Skeletal muscle tissue (tissue), 4 donors: ENCODE data around the gene MRPL12. TPM values are rescaled to one million over a fixed set of nuclear protein-coding genes. Genes with fewer than 3 reads are reported as not detected.

Source experiments
- H3K27ac ChIP-seq: one replicate; pipeline ENCODE4 v1.7.0; 2013; ENCODE audit warnings: mild to moderate bottlenecking, low read depth, low read length, inconsistent platforms
- H3K27me3 ChIP-seq, 3 donors: one replicate each; pipeline ENCODE4 v1.7.0; 2013; ENCODE audit warnings: low read length in 3 of 3; ENCODE audit not compliant: control insufficient read depth in 3 of 3, insufficient read depth in 3 of 3
- H3K36me3 ChIP-seq, 3 donors: one replicate each; pipeline ENCODE4 v1.7.0; 2013; ENCODE audit warnings: low read length in 3 of 3; ENCODE audit not compliant: control insufficient read depth in 3 of 3, insufficient read depth in 3 of 3
- H3K4me1 ChIP-seq, 3 donors: one replicate each; pipeline ENCODE4 v1.7.0; 2013; ENCODE audit warnings: low read length in 3 of 3, mild to moderate bottlenecking in 3 of 3; ENCODE audit not compliant: control insufficient read depth in 3 of 3, insufficient read depth in 3 of 3
- H3K4me3 ChIP-seq, 3 donors: one replicate each; pipeline ENCODE4 v1.7.0; 2013; ENCODE audit warnings: low read length in 3 of 3
- H3K9ac ChIP-seq, 3 donors: one replicate each; pipeline ENCODE4 v1.7.0; 2013; ENCODE audit warnings: low read length in 3 of 3, mild to moderate bottlenecking in 3 of 3, moderate library complexity in 2 of 3, low read depth in 1 of 3
- H3K9me3 ChIP-seq, 3 donors: one replicate each; pipeline ENCODE4 v1.7.0; 2013; ENCODE audit warnings: low read length in 3 of 3; ENCODE audit not compliant: control insufficient read depth in 3 of 3
- total RNA-seq: library from RNA; depleted of rRNA; stranded (reverse); fragments of >200 nt; gene quantifications from one replicate; pipeline ENCODE4 v1.2.3, GENCODE V29; 2014
- donor health status: Osteomylitis.

The MRPL12 gene
- total RNA-seq, 1 donor from 2014 or later = 4.7 TPM

DNA sequence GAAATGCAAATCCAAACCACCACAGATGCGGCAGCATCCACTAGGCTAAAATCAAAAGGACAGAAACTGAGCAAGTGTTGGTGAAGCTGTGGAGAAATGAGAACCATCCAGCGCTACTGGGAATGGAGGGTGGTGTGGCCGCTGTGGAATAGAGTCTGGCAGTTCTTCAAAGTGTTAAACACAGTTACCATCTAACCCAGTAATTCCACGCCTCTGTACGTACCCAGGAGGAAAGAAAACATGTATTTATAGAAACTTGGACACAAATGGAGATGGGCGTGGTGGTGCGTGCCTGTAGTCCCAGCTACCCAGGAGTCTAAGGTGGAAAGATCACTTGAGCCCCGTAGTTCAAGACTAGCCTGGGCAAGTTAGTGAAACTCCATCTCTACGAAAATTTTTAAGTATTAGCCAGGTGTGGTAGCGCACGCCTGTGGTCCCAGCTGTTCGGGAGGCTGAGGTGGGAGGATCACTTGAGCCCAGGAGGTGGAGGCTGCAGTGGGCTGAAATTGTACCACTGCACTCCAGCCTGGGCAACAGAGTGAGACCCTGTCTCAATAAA lies 20.6 kb downstream of the MRPL12 start:
- Histone ChIP-seq H3K27me3 (peaks cover 0 to 10% (median 4%) of the 10 kb centered on the region in 3 donors), H3K36me3 (no peaks in the 10 kb centered on the region), H3K4me1 (peaks cover 4 to 21% (median 15%) of the 10 kb centered on the region in 3 donors), H3K4me3 (no peak overlapping the region), H3K27ac (no peak overlapping the region), H3K9ac (no peak overlapping the region), H3K9me3 (no peaks in the 10 kb centered on the region)

DNA sequence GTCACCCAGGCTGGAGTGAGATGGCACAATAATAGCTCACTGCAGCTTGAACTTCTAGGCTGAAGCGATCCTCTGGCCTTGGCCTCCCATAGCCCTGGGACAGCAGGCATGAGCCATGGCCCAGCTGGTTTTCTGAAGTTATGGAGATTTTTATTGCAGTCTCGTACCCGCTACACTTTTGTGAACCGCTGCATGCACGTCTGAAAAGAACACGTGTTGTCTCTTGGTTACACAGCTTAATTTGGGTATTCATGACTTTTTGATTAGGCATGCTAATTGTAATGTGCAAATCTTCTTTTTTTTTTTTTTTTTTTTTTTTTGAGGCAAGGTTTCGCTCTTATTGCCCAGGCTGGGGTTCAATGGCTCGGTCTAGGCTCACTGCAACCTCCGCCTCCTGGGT lies 22.3 kb downstream of the MRPL12 start:
- H3K27me3 ChIP-seq = peaks cover 0 to 14% (median 4%) of the 10 kb centered on the region in 3 donors
- H3K9ac ChIP-seq = no peak overlapping the region
- peaks cover 4 to 21% (median 15%) of the 10 kb centered on the region in 3 donors for H3K4me1 ChIP-seq
- no peaks in the 10 kb centered on the region for H3K9me3 ChIP-seq
- no peak overlapping the region for H3K4me3 ChIP-seq
- no peaks in the 10 kb centered on the region for H3K36me3 ChIP-seq
- no peak overlapping the region for H3K27ac ChIP-seq

DNA sequence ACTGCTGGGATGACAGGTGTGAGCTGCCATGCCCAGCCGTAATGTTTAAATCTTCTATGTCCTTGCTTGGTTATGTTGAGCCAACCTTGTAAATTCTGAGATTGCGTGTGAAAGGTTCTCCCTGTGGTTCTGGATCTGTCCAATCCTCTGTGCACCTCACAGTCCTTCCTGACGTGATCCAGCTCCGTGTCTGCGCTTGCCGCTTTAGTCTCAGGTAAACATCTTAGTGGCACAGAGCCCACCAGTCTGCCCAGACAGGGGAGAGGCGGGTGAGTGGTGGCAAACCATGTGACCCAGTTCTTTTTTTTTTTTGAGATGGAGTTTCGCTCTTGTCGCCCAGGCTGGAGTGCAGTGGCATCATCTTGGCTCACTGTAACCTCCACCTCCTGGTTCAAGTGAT lies 22.8 kb downstream of the MRPL12 start:
- no peaks in the 10 kb centered on the region for H3K9me3 ChIP-seq
- peaks cover 4 to 21% (median 15%) of the 10 kb centered on the region in 3 donors for H3K4me1 ChIP-seq
- no peak overlapping the region for H3K27ac ChIP-seq
- no peak overlapping the region for H3K4me3 ChIP-seq
- H3K9ac ChIP-seq = no peak overlapping the region
- no peaks in the 10 kb centered on the region for H3K36me3 ChIP-seq
- peaks cover 1 to 20% (median 4%) of the 10 kb centered on the region in 3 donors for H3K27me3 ChIP-seq

DNA sequence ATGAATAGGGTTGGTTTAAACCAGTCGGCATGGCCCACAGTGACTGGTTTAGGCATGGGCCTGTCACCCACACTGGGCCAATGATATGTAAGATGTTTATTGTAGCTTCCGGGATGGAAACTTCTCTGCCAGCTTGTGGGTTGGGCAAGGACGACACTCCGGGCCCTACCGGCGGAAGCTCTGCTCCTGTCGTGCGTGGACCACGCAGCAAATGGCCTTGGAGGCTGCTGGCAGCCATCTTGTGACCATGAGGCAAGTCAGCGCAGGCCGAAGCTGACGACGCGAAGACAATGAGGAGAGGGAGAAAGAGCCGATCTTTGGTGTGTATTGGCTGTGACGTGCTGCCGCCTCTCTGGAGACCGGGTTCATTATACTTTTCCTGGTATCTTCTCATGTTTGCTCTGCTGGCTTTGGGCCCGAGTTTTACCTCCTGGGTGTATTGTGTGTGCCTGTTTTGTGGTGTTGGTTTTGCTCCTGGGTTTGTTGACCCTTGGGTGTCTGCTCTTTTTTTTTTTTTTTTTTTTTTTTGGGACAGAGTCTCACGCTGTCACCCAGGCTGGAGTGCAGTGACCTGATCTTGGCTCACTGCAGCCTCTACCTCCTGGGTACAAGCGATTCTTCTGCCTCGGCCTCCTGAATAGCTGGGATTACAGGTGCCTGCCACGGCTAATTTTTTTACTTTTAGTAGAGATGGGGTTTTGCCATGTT lies 24.3 kb downstream of the MRPL12 start:
- H3K4me1 ChIP-seq = peaks cover under 1 to 11% (median 8%) of the 10 kb centered on the region in 3 donors
- peaks cover 4 to 24% (median 9%) of the 10 kb centered on the region in 3 donors for H3K27me3 ChIP-seq
- no peaks in the 10 kb centered on the region for H3K36me3 ChIP-seq
- no peak overlapping the region for H3K4me3 ChIP-seq
- H3K9me3 ChIP-seq = no peaks in the 10 kb centered on the region
- H3K27ac ChIP-seq = no peak overlapping the region
- no peak overlapping the region for H3K9ac ChIP-seq

GRCh38 chr17:81733507-81734404 lies 30.6 kb downstream of the MRPL12 start:
- H3K9ac ChIP-seq = peak overlapping the region in 1 of 3 donors; percentile 33
- H3K4me3 ChIP-seq = no peak overlapping the region
- no peaks in the 10 kb centered on the region for H3K9me3 ChIP-seq
- peaks cover 3 to 20% (median 15%) of the 10 kb centered on the region in 3 donors for H3K4me1 ChIP-seq
- no peaks in the 10 kb centered on the region for H3K36me3 ChIP-seq
- no peak overlapping the region for H3K27ac ChIP-seq
- peaks cover 20 to 41% (median 24%) of the 10 kb centered on the region in 3 donors for H3K27me3 ChIP-seq

DNA sequence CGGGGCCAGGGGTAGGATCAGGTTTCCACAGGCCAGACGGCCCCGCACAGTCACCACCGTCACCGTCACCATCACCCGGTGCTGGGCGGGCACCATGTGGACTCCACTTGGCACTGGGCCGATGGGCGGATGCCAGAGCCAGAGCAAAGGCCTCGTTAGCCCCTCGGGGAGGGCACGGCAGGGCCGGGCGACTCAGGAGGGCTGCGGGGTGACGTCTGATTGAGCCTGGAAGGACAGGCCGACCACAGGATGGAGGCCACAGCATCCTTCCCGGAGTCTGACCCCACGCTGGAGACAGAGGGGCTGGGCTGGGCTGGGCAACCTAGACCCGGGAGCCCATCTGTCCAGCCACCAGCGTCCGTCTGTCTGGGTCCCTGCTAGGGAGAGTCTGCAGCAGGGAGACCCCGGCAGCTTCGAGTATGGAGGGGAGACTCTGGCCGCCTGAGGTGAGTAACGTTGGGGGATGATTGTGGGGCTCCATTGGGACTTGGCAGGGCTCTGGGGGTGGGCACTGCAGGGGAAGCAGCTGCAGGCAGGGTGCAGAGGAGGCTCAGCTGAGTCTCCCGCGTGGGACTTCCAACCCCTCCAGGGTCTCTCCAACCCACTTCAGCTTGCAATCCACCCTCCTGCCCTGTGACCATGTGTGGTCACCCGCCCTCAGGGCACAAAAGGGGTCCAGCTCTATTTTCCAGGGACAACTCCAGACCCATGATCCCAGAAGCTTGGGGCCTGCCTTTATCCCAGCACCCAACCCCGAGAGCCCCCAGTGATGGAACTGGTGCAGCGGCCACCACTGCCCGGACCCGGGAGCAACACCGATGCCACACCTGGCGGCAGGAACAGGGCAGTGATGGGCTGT lies 31.5 kb downstream of the MRPL12 start:
- H3K9me3 ChIP-seq = no peaks in the 10 kb centered on the region
- H3K27me3 ChIP-seq = peaks cover 25 to 41% (median 26%) of the 10 kb centered on the region in 3 donors
- H3K9ac ChIP-seq = peak overlapping the region in 1 of 3 donors; percentile 33
- H3K27ac ChIP-seq = no peak overlapping the region
- H3K4me1 ChIP-seq = peaks cover 3 to 20% (median 15%) of the 10 kb centered on the region in 3 donors
- H3K4me3 ChIP-seq = no peak overlapping the region
- H3K36me3 ChIP-seq = no peaks in the 10 kb centered on the region

DNA sequence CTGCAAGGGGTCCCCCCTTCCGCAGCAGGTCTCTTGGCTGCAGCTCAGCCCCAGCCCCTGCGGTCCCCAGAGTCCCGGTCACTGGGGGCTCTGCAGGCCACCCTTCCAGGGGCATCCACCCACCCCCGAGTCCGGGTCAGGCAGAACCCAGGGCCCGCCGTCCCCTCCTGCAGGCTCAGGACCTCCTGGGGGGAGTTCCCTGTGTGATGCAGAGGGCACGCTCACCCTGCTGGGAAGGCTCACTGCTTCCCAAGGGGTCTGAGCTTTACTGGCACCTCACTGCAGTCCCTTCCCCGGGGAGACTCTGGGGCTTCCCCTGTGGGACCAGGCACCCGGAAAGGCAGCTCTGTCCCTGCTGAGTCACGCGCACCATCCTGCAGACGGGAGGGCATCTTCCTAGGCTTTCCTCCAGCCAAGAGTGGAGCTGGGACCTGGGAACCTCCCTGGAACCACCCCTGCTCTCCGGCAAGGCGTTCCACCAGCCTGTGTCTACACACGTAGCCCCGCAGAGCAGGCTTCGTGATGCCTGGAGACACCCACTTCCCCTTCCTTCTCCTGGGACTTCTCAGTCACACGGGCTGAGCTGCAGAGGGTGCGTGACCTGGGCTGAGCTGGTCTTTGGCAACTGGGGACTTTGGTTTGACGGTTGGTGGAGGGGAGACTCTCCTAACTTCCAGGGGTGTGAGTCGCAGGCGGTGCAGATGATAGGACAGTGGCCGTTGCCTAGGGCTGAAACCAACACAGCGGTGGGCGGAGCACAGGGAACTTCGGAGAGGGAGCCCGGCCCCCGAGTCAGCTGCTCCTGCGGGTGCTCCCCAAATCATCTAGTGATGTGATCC lies 32.3 kb downstream of the MRPL12 start:
- Histone ChIP-seq H3K27me3 (peaks cover 26 to 36% (median 26%) of the 10 kb centered on the region in 3 donors), H3K27ac (no peak overlapping the region), H3K4me1 (peaks cover 3 to 20% (median 16%) of the 10 kb centered on the region in 3 donors), H3K9ac (peak overlapping the region in 2 of 3 donors; percentile 45 to 51), H3K4me3 (peak overlapping the region in 1 of 3 donors; percentile 41), H3K9me3 (no peaks in the 10 kb centered on the region), H3K36me3 (no peaks in the 10 kb centered on the region)

DNA sequence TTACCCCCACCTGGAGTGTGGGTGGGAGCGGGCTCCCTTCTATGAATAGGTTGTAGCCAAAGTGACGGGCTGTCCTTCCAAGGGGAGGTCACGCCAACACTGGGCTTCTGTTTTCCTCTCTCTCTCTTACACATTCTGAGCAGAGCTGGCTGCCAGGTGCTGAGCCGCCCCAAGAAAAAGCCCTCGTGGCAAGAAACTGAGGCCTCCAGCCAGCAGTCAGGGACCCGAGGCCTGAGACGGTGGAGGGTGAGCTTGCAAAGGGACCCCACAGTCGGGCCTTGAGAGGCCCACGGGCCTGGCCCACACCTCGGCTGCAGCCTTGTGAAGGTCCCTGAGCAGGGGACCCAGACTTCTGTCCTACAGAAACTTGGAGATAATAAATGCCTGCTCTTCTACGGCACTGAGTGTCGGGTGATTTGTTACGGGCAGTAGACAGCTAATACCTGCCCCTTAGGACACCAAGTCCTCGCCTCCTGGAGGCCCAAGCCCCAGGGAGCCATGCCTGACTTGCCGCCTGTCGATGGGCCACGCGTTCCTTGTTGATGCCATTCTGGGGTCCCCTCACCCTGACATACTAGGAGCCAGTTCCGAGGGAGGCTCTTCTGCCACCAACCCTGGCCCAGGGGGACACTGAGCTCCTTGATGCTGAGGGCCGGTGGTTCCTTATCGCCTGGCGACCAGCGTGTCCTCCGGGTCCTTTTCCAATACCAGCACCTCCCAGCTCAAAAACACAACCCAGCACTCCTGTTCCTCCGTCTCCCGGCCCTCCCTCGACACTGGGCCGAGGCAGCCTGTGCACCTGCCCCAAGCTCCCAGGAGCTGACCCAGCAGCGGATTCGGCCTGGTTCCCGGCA lies 35.0 kb downstream of the MRPL12 start:
- H3K27me3 ChIP-seq = peaks cover 33 to 39% (median 36%) of the 10 kb centered on the region in 3 donors
- H3K4me3 ChIP-seq = no peak overlapping the region
- H3K36me3 ChIP-seq = no peaks in the 10 kb centered on the region
- H3K4me1 ChIP-seq = peaks cover 3 to 25% (median 21%) of the 10 kb centered on the region in 3 donors
- H3K27ac ChIP-seq = no peak overlapping the region
- H3K9ac ChIP-seq = no peak overlapping the region
- no peaks in the 10 kb centered on the region for H3K9me3 ChIP-seq
